WTC11 (cell line): ENCODE measurements around the gene SERTAD3. TPM values are rescaled to one million over a fixed set of nuclear protein-coding genes. Genes with fewer than 3 reads are reported as not detected.

Source experiments
- ATAC-seq: fragments of 200-7000 bp; cut with Tn5 transposase; 2 replicates; pipeline ENCODE4 v1.10.0; 2021; ENCODE audit warnings: mild to moderate bottlenecking, moderate library complexity
- CTCF ChIA-PET: fragments of 300-600 bp; sonication (Branson Sonifier 250); formaldehyde crosslinking; loops from one replicate; lab custom pipeline; 2021; ENCODE audit warnings: antibody characterized with exemption; lab: Charles Lee
- POLR2A ChIA-PET: fragments of 350-600 bp; sonication (Branson Sonifier 250); formaldehyde crosslinking; loops from one replicate; lab custom pipeline; 2021; ENCODE audit warnings: antibody characterized with exemption; lab: Charles Lee
- DNase-seq: peaks from one replicate; pipeline ENCODE4 v3.0.0; 2021; ENCODE audit warnings: low spot score
- H3K27ac Mint-ChIP-seq: 2 replicates; pipeline ENCODE4 v1.8.0; 2021; ENCODE audit warnings: mixed read lengths
- H3K27me3 Mint-ChIP-seq: 2 replicates; pipeline ENCODE4 v1.8.0; 2021; ENCODE audit warnings: low read depth, mild to moderate bottlenecking, moderate library complexity, mixed read lengths
- H3K36me3 Mint-ChIP-seq: 2 replicates; pipeline ENCODE4 v1.8.0; 2021; ENCODE audit warnings: mixed read lengths
- H3K4me1 Mint-ChIP-seq: 2 replicates; pipeline ENCODE4 v1.8.0; 2022; ENCODE audit warnings: mixed read lengths
- H3K4me3 Mint-ChIP-seq: 2 replicates; pipeline ENCODE4 v1.8.0; 2021; ENCODE audit warnings: mild to moderate bottlenecking, moderate library complexity, mixed read lengths
- H3K9me3 Mint-ChIP-seq: 2 replicates; pipeline ENCODE4 v1.8.0; 2021; ENCODE audit warnings: mixed read lengths
- ATF1 ChIP-seq: sonication (generic); formaldehyde crosslinking; IDR thresholded peaks from 2 replicates; pipeline ENCODE4 v1.8.1; 2023; ENCODE audit warnings: mild to moderate bottlenecking, moderate library complexity, missing genetic modification reagents
- GTF2I ChIP-seq: fragments of 250-450 bp; sonication (Bioruptor Pico); conservative IDR thresholded peaks from 2 replicates; pipeline ENCODE4 v1.4.0; 2021; ENCODE audit warnings: mild to moderate bottlenecking
- SMAD4 ChIP-seq: sonication (generic); formaldehyde crosslinking; IDR thresholded peaks from 2 replicates; pipeline ENCODE4 v1.8.0; 2022; ENCODE audit warnings: mild to moderate bottlenecking, missing genetic modification reagents
- SP1 ChIP-seq: sonication (generic); formaldehyde crosslinking; conservative IDR thresholded peaks from 2 replicates; pipeline ENCODE4 v1.8.1; 2022; ENCODE audit warnings: missing genetic modification reagents
- TEAD1 ChIP-seq: sonication (generic); formaldehyde crosslinking; IDR thresholded peaks from 2 replicates; pipeline ENCODE4 v1.8.0; 2022; ENCODE audit warnings: mild to moderate bottlenecking, missing genetic modification reagents
- ZBTB21 ChIP-seq: sonication (generic); formaldehyde crosslinking; IDR thresholded peaks from 2 replicates; pipeline ENCODE4 v1.8.1; 2023; ENCODE audit warnings: mild to moderate bottlenecking, missing genetic modification reagents, borderline replicate concordance
- ZNF416 ChIP-seq: fragments of 250-450 bp; sonication (Bioruptor Pico); IDR thresholded peaks from 2 replicates; pipeline ENCODE4 v1.9.0; 2021; ENCODE audit warnings: mild to moderate bottlenecking, inconsistent platforms
- ZNF423 ChIP-seq: fragments of 250-450 bp; sonication (Bioruptor Pico); IDR thresholded peaks from 2 replicates; pipeline ENCODE4 v2.1.2; 2022; ENCODE audit warnings: mild to moderate bottlenecking, moderate library complexity
- total RNA-seq: library from RNA; stranded (reverse); gene quantifications from 3 replicates; pipeline ENCODE4 v1.2.3, GENCODE V29; 2021
- TF ChIP-seq, protein P1 (sequence below): sonication (generic); formaldehyde crosslinking; IDR thresholded peaks from 2 replicates; pipeline ENCODE4 v1.8.1; 2022; ENCODE audit warnings: missing genetic modification reagents, borderline replicate concordance
- TF ChIP-seq, protein P2 (sequence below): fragments of 250-450 bp; sonication (Bioruptor Pico); IDR thresholded peaks from 2 replicates; pipeline ENCODE4 v1.9.0; 2021; ENCODE audit warnings: mild to moderate bottlenecking, borderline replicate concordance
- TF ChIP-seq, protein P3 (sequence below): sonication (generic); formaldehyde crosslinking; IDR thresholded peaks from 2 replicates; pipeline ENCODE4 v1.8.1; 2023; ENCODE audit warnings: mild to moderate bottlenecking, missing genetic modification reagents, borderline replicate concordance

Gene SERTAD3
- total RNA-seq, 1 experiment from 2014 or later: 33.6 TPM

DNA sequence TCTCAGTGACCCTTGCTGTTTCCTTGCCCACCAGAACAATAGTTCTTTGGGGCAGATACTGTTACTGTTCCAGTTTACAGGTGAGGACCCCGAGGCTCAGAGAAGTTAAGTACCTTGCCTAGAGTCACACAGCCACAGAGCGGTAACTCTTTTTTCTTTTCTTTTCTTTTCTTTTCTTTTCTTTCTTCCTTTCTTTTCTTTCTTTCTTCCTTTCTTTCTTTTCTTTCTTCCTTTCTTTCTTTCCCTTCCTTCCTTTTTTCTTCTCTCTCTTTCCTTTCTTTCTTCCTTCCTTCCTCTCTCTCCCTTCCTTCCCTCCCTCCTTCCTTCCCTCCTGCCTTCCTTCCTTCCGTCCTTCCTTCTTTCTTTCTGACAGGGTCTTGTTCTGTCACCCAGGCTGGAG, 26.1 kb downstream of the SERTAD3 start:
- H3K4me3 Mint-ChIP-seq: no peak overlapping the region
- TF ChIP-seq SMAD4 (CRISPR knock-in tag) (no peak), GTF2I (CRISPR knock-in tag) (no peak), TEAD1 (CRISPR knock-in tag) (no peak), ATF1 (no peak)
- TF ChIP-seq, protein P1, sequence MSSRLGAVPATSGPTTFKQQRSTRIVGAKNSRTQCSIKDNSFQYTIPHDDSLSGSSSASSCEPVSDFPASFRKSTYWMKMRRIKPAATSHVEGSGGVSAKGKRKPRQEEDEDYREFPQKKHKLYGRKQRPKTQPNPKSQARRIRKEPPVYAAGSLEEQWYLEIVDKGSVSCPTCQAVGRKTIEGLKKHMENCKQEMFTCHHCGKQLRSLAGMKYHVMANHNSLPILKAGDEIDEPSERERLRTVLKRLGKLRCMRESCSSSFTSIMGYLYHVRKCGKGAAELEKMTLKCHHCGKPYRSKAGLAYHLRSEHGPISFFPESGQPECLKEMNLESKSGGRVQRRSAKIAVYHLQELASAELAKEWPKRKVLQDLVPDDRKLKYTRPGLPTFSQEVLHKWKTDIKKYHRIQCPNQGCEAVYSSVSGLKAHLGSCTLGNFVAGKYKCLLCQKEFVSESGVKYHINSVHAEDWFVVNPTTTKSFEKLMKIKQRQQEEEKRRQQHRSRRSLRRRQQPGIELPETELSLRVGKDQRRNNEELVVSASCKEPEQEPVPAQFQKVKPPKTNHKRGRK: peak; percentile 73; the same call in 1 of the 2 replicates
- TF ChIP-seq, protein P2, sequence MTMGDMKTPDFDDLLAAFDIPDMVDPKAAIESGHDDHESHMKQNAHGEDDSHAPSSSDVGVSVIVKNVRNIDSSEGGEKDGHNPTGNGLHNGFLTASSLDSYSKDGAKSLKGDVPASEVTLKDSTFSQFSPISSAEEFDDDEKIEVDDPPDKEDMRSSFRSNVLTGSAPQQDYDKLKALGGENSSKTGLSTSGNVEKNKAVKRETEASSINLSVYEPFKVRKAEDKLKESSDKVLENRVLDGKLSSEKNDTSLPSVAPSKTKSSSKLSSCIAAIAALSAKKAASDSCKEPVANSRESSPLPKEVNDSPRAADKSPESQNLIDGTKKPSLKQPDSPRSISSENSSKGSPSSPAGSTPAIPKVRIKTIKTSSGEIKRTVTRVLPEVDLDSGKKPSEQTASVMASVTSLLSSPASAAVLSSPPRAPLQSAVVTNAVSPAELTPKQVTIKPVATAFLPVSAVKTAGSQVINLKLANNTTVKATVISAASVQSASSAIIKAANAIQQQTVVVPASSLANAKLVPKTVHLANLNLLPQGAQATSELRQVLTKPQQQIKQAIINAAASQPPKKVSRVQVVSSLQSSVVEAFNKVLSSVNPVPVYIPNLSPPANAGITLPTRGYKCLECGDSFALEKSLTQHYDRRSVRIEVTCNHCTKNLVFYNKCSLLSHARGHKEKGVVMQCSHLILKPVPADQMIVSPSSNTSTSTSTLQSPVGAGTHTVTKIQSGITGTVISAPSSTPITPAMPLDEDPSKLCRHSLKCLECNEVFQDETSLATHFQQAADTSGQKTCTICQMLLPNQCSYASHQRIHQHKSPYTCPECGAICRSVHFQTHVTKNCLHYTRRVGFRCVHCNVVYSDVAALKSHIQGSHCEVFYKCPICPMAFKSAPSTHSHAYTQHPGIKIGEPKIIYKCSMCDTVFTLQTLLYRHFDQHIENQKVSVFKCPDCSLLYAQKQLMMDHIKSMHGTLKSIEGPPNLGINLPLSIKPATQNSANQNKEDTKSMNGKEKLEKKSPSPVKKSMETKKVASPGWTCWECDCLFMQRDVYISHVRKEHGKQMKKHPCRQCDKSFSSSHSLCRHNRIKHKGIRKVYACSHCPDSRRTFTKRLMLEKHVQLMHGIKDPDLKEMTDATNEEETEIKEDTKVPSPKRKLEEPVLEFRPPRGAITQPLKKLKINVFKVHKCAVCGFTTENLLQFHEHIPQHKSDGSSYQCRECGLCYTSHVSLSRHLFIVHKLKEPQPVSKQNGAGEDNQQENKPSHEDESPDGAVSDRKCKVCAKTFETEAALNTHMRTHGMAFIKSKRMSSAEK (CRISPR knock-in tag): no peak
- no peak for ATAC-seq
- no peaks in the 10 kb centered on the region; the same call in 1 of the 2 replicates for H3K27me3 Mint-ChIP-seq
- ChIA-PET POLR2A (no interaction called here), CTCF (interaction anchor here (1.2 kb wide), 1 partner anchor 70 kb away, joined by 3 read pairs; no protein-coding TSS in a partner anchor)
- H3K36me3 Mint-ChIP-seq: no peaks in the 10 kb centered on the region; the same call in 1 of the 2 replicates
- no peak for DNase-seq
- H3K27ac Mint-ChIP-seq: peak overlapping the region; percentile 76; the same call in 1 of the 2 replicates
- peaks cover 31% of the 10 kb centered on the region for H3K4me1 Mint-ChIP-seq
- no peaks in the 10 kb centered on the region for H3K9me3 Mint-ChIP-seq

DNA sequence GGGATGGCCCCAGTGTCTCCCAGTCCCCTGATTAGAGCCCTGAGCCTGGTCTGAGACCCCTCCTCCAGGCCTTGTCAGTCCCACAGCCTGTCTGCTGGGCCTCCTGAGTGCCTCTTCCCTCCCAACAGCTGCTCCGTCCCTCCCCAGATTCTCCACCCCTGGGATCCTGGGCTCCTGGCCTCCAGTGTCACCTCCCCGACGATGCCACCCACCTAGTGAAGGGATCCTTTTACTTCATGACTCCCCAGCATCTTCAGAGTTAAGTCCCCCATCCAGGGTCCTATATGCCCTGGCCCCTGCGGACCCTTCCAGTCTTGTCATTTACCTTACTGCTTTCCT, 26.5 kb downstream of the SERTAD3 start:
- Mint-ChIP-seq H3K4me1 (peaks cover 32% of the 10 kb centered on the region), H3K4me3 (no peak overlapping the region), H3K27me3 (no peaks in the 10 kb centered on the region; the same call in 1 of the 2 replicates), H3K36me3 (no peaks in the 10 kb centered on the region; the same call in 1 of the 2 replicates), H3K27ac (no peak overlapping the region), H3K9me3 (no peaks in the 10 kb centered on the region)
- ChIA-PET POLR2A (interaction anchor here (0.6 kb wide), 1 partner anchor 26 kb away, joined by 3 read pairs; no protein-coding TSS in a partner anchor), CTCF (interaction anchor here (0.6 to 1.2 kb wide), 4 partner anchors 9 to 342 kb away, joined by 3 to 5 read pairs (median 3); partner anchors contain the start of gene SERTAD1)
- DNase-seq (no peak), ATAC-seq (no peak)
- TF ChIP-seq ZBTB21 (CRISPR knock-in tag) (no peak), ZNF423 (CRISPR knock-in tag) (no peak), ZNF416 (no peak)

DNA sequence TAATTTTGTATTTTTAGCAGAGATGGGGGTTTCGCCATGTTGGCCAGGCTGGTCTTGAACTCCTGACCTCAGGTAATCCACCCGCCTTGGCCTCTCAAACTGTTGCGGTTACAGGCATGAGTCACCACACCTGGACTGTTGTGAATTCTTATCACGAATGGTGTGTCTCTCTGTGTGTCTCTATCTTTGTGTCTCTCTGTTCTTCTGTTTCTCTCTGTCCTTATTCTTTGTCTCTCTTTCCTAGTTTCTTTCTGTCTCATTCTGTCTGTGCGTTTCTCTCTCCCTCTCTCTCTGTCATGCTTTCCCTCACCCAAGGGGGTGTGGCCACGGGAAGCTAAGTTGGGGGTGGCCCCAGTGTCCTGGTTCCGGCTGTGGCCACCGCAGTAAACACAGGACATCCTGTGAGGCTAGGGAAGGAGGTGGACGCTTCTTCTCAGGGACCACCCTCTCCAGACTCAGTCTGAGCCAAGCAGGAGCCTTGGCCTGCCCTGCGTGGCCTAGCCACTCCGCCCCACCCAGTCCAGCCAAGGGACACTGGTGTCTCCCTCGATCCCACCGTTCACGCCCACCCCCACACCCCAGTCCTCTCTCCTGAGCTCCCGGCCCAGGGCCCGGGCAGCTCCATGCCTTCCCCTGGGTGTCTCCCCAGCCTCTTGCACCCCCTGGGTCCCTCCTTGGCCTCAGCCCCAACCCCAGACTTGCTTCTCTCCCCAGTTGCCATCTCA, 27.1 kb downstream of the SERTAD3 start:
- no peak for ATAC-seq
- Mint-ChIP-seq H3K4me1 (peaks cover 29% of the 10 kb centered on the region), H3K27me3 (no peaks in the 10 kb centered on the region; the same call in 1 of the 2 replicates), H3K27ac (peak overlapping the region; percentile 41), H3K9me3 (no peaks in the 10 kb centered on the region), H3K36me3 (no peaks in the 10 kb centered on the region), H3K4me3 (no peak overlapping the region)
- CTCF ChIA-PET: interaction anchor here (0.6 to 1.2 kb wide), 4 partner anchors 9 to 343 kb away, joined by 3 to 5 read pairs (median 3); partner anchors contain the start of gene SERTAD1
- POLR2A ChIA-PET: interaction anchor here (0.6 kb wide), 1 partner anchor 27 kb away, joined by 3 read pairs; no protein-coding TSS in a partner anchor
- DNase-seq: no peak
- TF ChIP-seq SP1 (CRISPR knock-in tag): 0 out of 2 replicates have a peak, but pooled peaks have one; percentile 19
- TF ChIP-seq, protein P3, sequence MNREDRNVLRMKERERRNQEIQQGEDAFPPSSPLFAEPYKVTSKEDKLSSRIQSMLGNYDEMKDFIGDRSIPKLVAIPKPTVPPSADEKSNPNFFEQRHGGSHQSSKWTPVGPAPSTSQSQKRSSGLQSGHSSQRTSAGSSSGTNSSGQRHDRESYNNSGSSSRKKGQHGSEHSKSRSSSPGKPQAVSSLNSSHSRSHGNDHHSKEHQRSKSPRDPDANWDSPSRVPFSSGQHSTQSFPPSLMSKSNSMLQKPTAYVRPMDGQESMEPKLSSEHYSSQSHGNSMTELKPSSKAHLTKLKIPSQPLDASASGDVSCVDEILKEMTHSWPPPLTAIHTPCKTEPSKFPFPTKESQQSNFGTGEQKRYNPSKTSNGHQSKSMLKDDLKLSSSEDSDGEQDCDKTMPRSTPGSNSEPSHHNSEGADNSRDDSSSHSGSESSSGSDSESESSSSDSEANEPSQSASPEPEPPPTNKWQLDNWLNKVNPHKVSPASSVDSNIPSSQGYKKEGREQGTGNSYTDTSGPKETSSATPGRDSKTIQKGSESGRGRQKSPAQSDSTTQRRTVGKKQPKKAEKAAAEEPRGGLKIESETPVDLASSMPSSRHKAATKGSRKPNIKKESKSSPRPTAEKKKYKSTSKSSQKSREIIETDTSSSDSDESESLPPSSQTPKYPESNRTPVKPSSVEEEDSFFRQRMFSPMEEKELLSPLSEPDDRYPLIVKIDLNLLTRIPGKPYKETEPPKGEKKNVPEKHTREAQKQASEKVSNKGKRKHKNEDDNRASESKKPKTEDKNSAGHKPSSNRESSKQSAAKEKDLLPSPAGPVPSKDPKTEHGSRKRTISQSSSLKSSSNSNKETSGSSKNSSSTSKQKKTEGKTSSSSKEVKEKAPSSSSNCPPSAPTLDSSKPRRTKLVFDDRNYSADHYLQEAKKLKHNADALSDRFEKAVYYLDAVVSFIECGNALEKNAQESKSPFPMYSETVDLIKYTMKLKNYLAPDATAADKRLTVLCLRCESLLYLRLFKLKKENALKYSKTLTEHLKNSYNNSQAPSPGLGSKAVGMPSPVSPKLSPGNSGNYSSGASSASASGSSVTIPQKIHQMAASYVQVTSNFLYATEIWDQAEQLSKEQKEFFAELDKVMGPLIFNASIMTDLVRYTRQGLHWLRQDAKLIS: no peak
